Muscle of leg (tissue), 11 donors: Measurements from ENCODE around the gene TRIM65. TPM values are rescaled to one million over a fixed set of nuclear protein-coding genes. Genes with fewer than 3 reads are reported as not detected.

Experiments
- DNase-seq: peaks from one replicate; pipeline ENCODE4 v3.0.0; 2013
- H3K27ac ChIP-seq: one replicate; pipeline ENCODE4 v1.5.1; 2013; ENCODE audit warnings: mild to moderate bottlenecking, low read length, control low read depth
- H3K27me3 ChIP-seq: one replicate; pipeline ENCODE4 v1.6.1; 2013; ENCODE audit warnings: low read length; ENCODE audit not compliant: control insufficient read depth, insufficient read depth
- H3K36me3 ChIP-seq: one replicate; pipeline ENCODE4 v1.6.1; 2013; ENCODE audit warnings: low read length; ENCODE audit not compliant: control insufficient read depth, insufficient read depth
- H3K4me1 ChIP-seq: one replicate; pipeline ENCODE4 v1.6.1; 2013; ENCODE audit warnings: low read length; ENCODE audit not compliant: control insufficient read depth, insufficient read depth
- H3K4me3 ChIP-seq: one replicate; pipeline ENCODE4 v1.5.1; 2013; ENCODE audit warnings: low read length, control low read depth
- H3K9me3 ChIP-seq: replicated peaks from 2 replicates; pipeline ENCODE4 v1.6.1; 2013; ENCODE audit warnings: low read depth, low read length; ENCODE audit not compliant: control insufficient read depth
- WGBS: methylation state at CpG from one replicate; pipeline ENCODE4 v1.1.5; 2013; ENCODE audit warnings: missing lambda C conversion rate; ENCODE audit not compliant: insufficient coverage; 5-methylcytosine and 5-hydroxymethylcytosine counted together
- polyA plus RNA-seq, 8 donors: library from polyadenylated mRNA; unstranded; fragments of 120-200 nt; gene quantifications; one replicate each; pipeline versions ENCODE4 v1.2.1 to v1.2.3, GENCODE V29; 2013; ENCODE audit warnings: inconsistent platforms in 1 of 8, low replicate concordance in 1 of 8; ENCODE audit not compliant: insufficient read length in 8 of 8, insufficient read depth in 1 of 8
- total RNA-seq: library from RNA; stranded (reverse); fragments of 120-200 nt; gene quantifications from one replicate; pipeline ENCODE4 v1.2.4, GENCODE V29; 2013

Gene TRIM65
- total and polyA plus RNA-seq, 9 donors: 12.7 to 19.5 (median 15.8) TPM

- H3K4me3 ChIP-seq: no peak overlapping the region
- H3K36me3 ChIP-seq: peaks cover 21% of the 10 kb centered on the region
- no peaks in the 10 kb centered on the region for H3K27me3 ChIP-seq
- WGBS: 91% methylated on average over 6 of the region's 10 CpGs
- no peak for DNase-seq
- H3K4me1 ChIP-seq: peaks cover 35% of the 10 kb centered on the region
- H3K27ac ChIP-seq: no peak overlapping the region
- H3K9me3 ChIP-seq: no peaks in the 10 kb centered on the region
These were observed 9.6 kb upstream of the TRIM65 start for GRCh38 chr17:75906143-75906884.

GRCh38 chr17:75904749-75905521 lies 8.2 kb upstream of the TRIM65 start, which contains the start of gene MRPL38:
MRPL38 (minus strand) TSS chr17:75904884; CDS start chr17:75904875, 9 bp downstream.
- no peaks in the 10 kb centered on the region for H3K27me3 ChIP-seq
- 2% methylated on average over 54 of the region's 69 CpGs for WGBS

GRCh38 chr17:75902406-75902805 lies 5.7 kb upstream of the TRIM65 start:
- Histone ChIP-seq H3K27ac (no peak overlapping the region), H3K27me3 (no peaks in the 10 kb centered on the region), H3K9me3 (no peaks in the 10 kb centered on the region), H3K36me3 (peaks cover 53% of the 10 kb centered on the region), H3K4me3 (no peak overlapping the region), H3K4me1 (peaks cover 22% of the 10 kb centered on the region)
- WGBS: 90% methylated on average over 2 of the region's 6 CpGs
- DNase-seq: no peak

More at GRCh38 chr17:75904749-75905521, 8.2 kb upstream of the TRIM65 start, which contains the start of gene MRPL38:
- DNase-seq: peak; percentile 95
- H3K4me1 ChIP-seq: peaks cover 25% of the 10 kb centered on the region
- peak within 1 kb of the TSS; percentile 91 for H3K4me3 ChIP-seq
- H3K27ac ChIP-seq: peak within 1 kb of the TSS; percentile 87
- no peaks in the 10 kb centered on the region for H3K9me3 ChIP-seq
- H3K36me3 ChIP-seq: peaks cover 29% of the 10 kb centered on the region

GRCh38 chr17:75901727-75902126 lies 5.0 kb upstream of the TRIM65 start:
- Histone ChIP-seq H3K4me1 (peaks cover 27% of the 10 kb centered on the region), H3K9me3 (no peaks in the 10 kb centered on the region), H3K27ac (no peak overlapping the region), H3K36me3 (peaks cover 53% of the 10 kb centered on the region), H3K27me3 (no peaks in the 10 kb centered on the region), H3K4me3 (no peak overlapping the region)
- 88% methylated on average over 14 of the region's 18 CpGs for WGBS
- DNase-seq: no peak

- no peak overlapping the region for H3K4me3 ChIP-seq
- H3K27me3 ChIP-seq: no peaks in the 10 kb centered on the region
- H3K36me3 ChIP-seq: peaks cover 53% of the 10 kb centered on the region
- H3K4me1 ChIP-seq: peaks cover 28% of the 10 kb centered on the region
- no peak for DNase-seq
- H3K9me3 ChIP-seq: no peaks in the 10 kb centered on the region
- H3K27ac ChIP-seq: no peak overlapping the region
- 91% methylated on average over 9 of the region's 13 CpGs for WGBS
These were observed 4.2 kb upstream of the TRIM65 start for GRCh38 chr17:75900691-75901533.

- peaks cover 53% of the 10 kb centered on the region for H3K36me3 ChIP-seq
- no peak overlapping the region for H3K27ac ChIP-seq
- H3K4me3 ChIP-seq: no peak overlapping the region
- peak; percentile 17 for DNase-seq
- H3K27me3 ChIP-seq: no peaks in the 10 kb centered on the region
- peaks cover 32% of the 10 kb centered on the region for H3K4me1 ChIP-seq
- 82% methylated on average over 19 of the region's 23 CpGs for WGBS
- H3K9me3 ChIP-seq: no peaks in the 10 kb centered on the region
These were observed 3.2 kb upstream of the TRIM65 start for GRCh38 chr17:75899767-75900468.

- Histone ChIP-seq H3K27me3 (no peaks in the 10 kb centered on the region), H3K9me3 (no peaks in the 10 kb centered on the region), H3K27ac (no peak overlapping the region), H3K4me1 (peaks cover 36% of the 10 kb centered on the region), H3K4me3 (no peak overlapping the region), H3K36me3 (peaks cover 53% of the 10 kb centered on the region)
- 90% methylated on average over 11 of the region's 13 CpGs for WGBS
- DNase-seq: peak; percentile 7
These were observed 2.6 kb upstream of the TRIM65 start for GRCh38 chr17:75899353-75899752.

GRCh38 chr17:75898791-75899190 lies 2.0 kb upstream of the TRIM65 start:
- WGBS: 93% methylated on average over 14 of the region's 16 CpGs

GRCh38 chr17:75898065-75898464 lies 1.3 kb upstream of the TRIM65 start:
- no peaks in the 10 kb centered on the region for H3K9me3 ChIP-seq
- no peak overlapping the region for H3K27ac ChIP-seq
- H3K4me1 ChIP-seq: peaks cover 32% of the 10 kb centered on the region
- no peak overlapping the region for H3K4me3 ChIP-seq
- 76% methylated on average over 7 of the region's 8 CpGs for WGBS
- peaks cover 50% of the 10 kb centered on the region for H3K36me3 ChIP-seq
- H3K27me3 ChIP-seq: no peaks in the 10 kb centered on the region
- peak; percentile 40 for DNase-seq

More at GRCh38 chr17:75898791-75899190, 2.0 kb upstream of the TRIM65 start:
- Histone ChIP-seq H3K27me3 (no peaks in the 10 kb centered on the region), H3K4me3 (no peak overlapping the region), H3K36me3 (peaks cover 53% of the 10 kb centered on the region), H3K9me3 (no peaks in the 10 kb centered on the region), H3K4me1 (peaks cover 36% of the 10 kb centered on the region), H3K27ac (no peak overlapping the region)
- peak; percentile 5 for DNase-seq
